Keratinocyte (primary cell): Measurements from ENCODE around the gene JAZF1. TPM values are rescaled to one million over a fixed set of nuclear protein-coding genes. Genes with fewer than 3 reads are reported as not detected.

ENCODE experiments used
- DNase-seq: peaks from one replicate; pipeline ENCODE4 v3.0.0-alpha.2; 2011; ENCODE audit warnings: low read depth, missing footprints, low spot score
- FAIRE-seq: peaks from 2 replicates; lab custom pipeline; 2011; peaks lifted over from hg19 to GRCh38; lab: Jason Lieb, UNC
- H2AFZ ChIP-seq: 2 replicates; pipeline ENCODE4 v1.6.0; 2012; ENCODE audit warnings: low read length, control low read depth, inconsistent platforms; ENCODE audit not compliant: control insufficient read depth
- H3K27ac ChIP-seq: 2 replicates; pipeline ENCODE4 v1.5.1; 2011; ENCODE audit warnings: low read length; ENCODE audit not compliant: control insufficient read depth, insufficient read depth
- H3K27me3 ChIP-seq: 3 replicates; pipeline ENCODE4 v1.6.0; 2011; ENCODE audit warnings: low read length; ENCODE audit not compliant: control insufficient read depth, insufficient read depth; ENCODE audit errors: extremely low read depth
- H3K36me3 ChIP-seq, 2 experiments: 2 replicates in 1 of 2; 3 replicates in 1 of 2; pipeline ENCODE4 v1.5.1; 2011; ENCODE audit warnings: low read length in 2 of 2, mild to moderate bottlenecking in 1 of 2; ENCODE audit not compliant: control insufficient read depth in 2 of 2, insufficient read depth in 2 of 2; ENCODE audit errors: extremely low read depth in 1 of 2
- H3K4me1 ChIP-seq: 3 replicates; pipeline ENCODE4 v1.5.1; 2011; ENCODE audit warnings: low read length; ENCODE audit not compliant: control insufficient read depth, insufficient read depth; ENCODE audit errors: extremely low read depth
- H3K4me2 ChIP-seq: 3 replicates; pipeline ENCODE4 v1.6.0; 2011; ENCODE audit warnings: low read depth, low read length; ENCODE audit not compliant: control insufficient read depth, insufficient read depth; ENCODE audit errors: extremely low read depth
- H3K4me3 ChIP-seq, 3 experiments: fragments of 200-600 bp in 1 of 3; sonication (generic) in 1 of 3; 2 replicates in 2 of 3; 3 replicates in 1 of 3; pipeline ENCODE4 v1.5.1; 2011 to 2016; ENCODE audit warnings: low read length in 3 of 3, mild to moderate bottlenecking in 3 of 3, control low read depth in 2 of 3, inconsistent platforms in 1 of 3, low read depth in 1 of 3, mixed read lengths in 1 of 3, mixed run types in 1 of 3, moderate library complexity in 1 of 3; ENCODE audit not compliant: control insufficient read depth in 2 of 3, insufficient read depth in 2 of 3; ENCODE audit errors: extremely low read depth in 1 of 3
- H3K79me2 ChIP-seq: 2 replicates; pipeline ENCODE4 v1.6.0; 2012; ENCODE audit warnings: low read length; ENCODE audit not compliant: control insufficient read depth, insufficient read depth
- H3K9ac ChIP-seq: 3 replicates; pipeline ENCODE4 v1.6.0; 2011; ENCODE audit warnings: low read length; ENCODE audit not compliant: control insufficient read depth, insufficient read depth; ENCODE audit errors: extremely low read depth
- H3K9me1 ChIP-seq: 3 replicates; pipeline ENCODE4 v1.6.0; 2011; ENCODE audit warnings: low read length; ENCODE audit not compliant: control insufficient read depth, insufficient read depth; ENCODE audit errors: extremely low read depth
- H3K9me3 ChIP-seq: 2 replicates; pipeline ENCODE4 v1.5.1; 2012; ENCODE audit warnings: low read depth, low read length; ENCODE audit not compliant: control insufficient read depth
- H4K20me1 ChIP-seq: 3 replicates; pipeline ENCODE4 v1.6.0; 2011; ENCODE audit warnings: low read length; ENCODE audit not compliant: control insufficient read depth, insufficient read depth; ENCODE audit errors: extremely low read depth
- CTCF ChIP-seq, 3 experiments: IDR thresholded peaks in 1 of 3; conservative IDR thresholded peaks in 1 of 3; optimal IDR thresholded peaks in 1 of 3; 2 replicates in 2 of 3; 3 replicates in 1 of 3; pipeline versions ENCODE3 to v1.5.1; 2011; ENCODE audit warnings: low read length in 3 of 3, mild to moderate bottlenecking in 3 of 3, moderate library complexity in 2 of 3, control low read depth in 1 of 3, inconsistent platforms in 1 of 3; ENCODE audit not compliant: insufficient read depth in 2 of 3; ENCODE audit errors: extremely low read depth in 1 of 3
- EZH2 ChIP-seq: IDR thresholded peaks from one replicate; pipeline ENCODE4 v1.6.1; 2012; ENCODE audit warnings: inconsistent platforms, mild to moderate bottlenecking, low read length, moderate library complexity
- dilution Hi-C: fragments of 300-500 bp; cut with MboI; formaldehyde crosslinking; loops from one replicate; pipeline ENCODE4 v1.7.0; 2020; ENCODE audit warnings: low sequenced_read_pairs; ENCODE audit not compliant: extremely low pct_ligation_motif_present
- polyA plus RNA-seq, 5 experiments: library from polyadenylated mRNA; depleted of rRNA in 3 of 5; stranded (reverse) in 3 of 5; stranded (forward) in 1 of 5; unstranded in 1 of 5; fragments of >200 nt; gene quantifications; 1 replicate in 1 of 5; 2 replicates in 3 of 5; 3 replicates in 1 of 5; pipeline versions ENCODE4 v1.2.1 to v1.2.3, GENCODE V29; 2011 to 2012; ENCODE audit warnings: missing spikeins in 2 of 5, low read depth in 1 of 5, low replicate concordance in 1 of 5

JAZF1 gene
- polyA plus RNA-seq, 1 donor (not counting 4 experiments of a cell fraction or from before 2014, with no cell fraction given), result 2.5 TPM

- Histone ChIP-seq H4K20me1 (no peaks in the 10 kb centered on the region), H3K36me3 (no peaks in the 10 kb centered on the region), H3K9me1 (no peaks in the 10 kb centered on the region), H3K9ac (no peak overlapping the region), H2AFZ (no peak overlapping the region), H3K27ac (no peak overlapping the region), H3K4me2 (no peak overlapping the region), H3K4me3 (no peak overlapping the region), H3K9me3 (no peaks in the 10 kb centered on the region), H3K79me2 (no peaks in the 10 kb centered on the region), H3K4me1 (no peaks in the 10 kb centered on the region), H3K27me3 (no peaks in the 10 kb centered on the region)
- no peak for TF ChIP-seq EZH2
- TF ChIP-seq CTCF (optimal IDR thresholded peaks at IDR 0.05 in 1 of 3, IDR thresholded peaks at IDR 0.05 in 1 of 3, conservative IDR thresholded peaks at IDR 0.05 in 1 of 3; ENCODE audit: extremely low read depth in 1 of 3, insufficient read depth in 2 of 3, low read length in 3 of 3), result no peak
- FAIRE-seq, result no peak
- no peak for DNase-seq
- dilution Hi-C loops, result no loop called here
Observed at GRCh38 chr7:27866256-27866655, 314.3 kb downstream of the JAZF1 start.

- no peaks in the 10 kb centered on the region for H3K36me3 ChIP-seq
- dilution Hi-C loops, result no loop called here
- no peak for TF ChIP-seq CTCF (optimal IDR thresholded peaks at IDR 0.05 in 1 of 3, IDR thresholded peaks at IDR 0.05 in 1 of 3, conservative IDR thresholded peaks at IDR 0.05 in 1 of 3; ENCODE audit: extremely low read depth in 1 of 3, insufficient read depth in 2 of 3, low read length in 3 of 3)
- no peak for TF ChIP-seq EZH2
- no peak for FAIRE-seq
- no peak overlapping the region for H3K4me3 ChIP-seq
- H3K4me2 ChIP-seq, result no peak overlapping the region
- H3K79me2 ChIP-seq, result no peaks in the 10 kb centered on the region
- no peaks in the 10 kb centered on the region for H4K20me1 ChIP-seq
- no peaks in the 10 kb centered on the region for H3K9me3 ChIP-seq
- H3K27me3 ChIP-seq, result no peaks in the 10 kb centered on the region
- H3K4me1 ChIP-seq, result no peaks in the 10 kb centered on the region
- H3K9ac ChIP-seq, result no peak overlapping the region
- H3K9me1 ChIP-seq, result no peaks in the 10 kb centered on the region
- no peak for DNase-seq
- no peak overlapping the region for H2AFZ ChIP-seq
- no peak overlapping the region for H3K27ac ChIP-seq
Observed at GRCh38 chr7:27863880-27864279, 316.7 kb downstream of the JAZF1 start.
